ENCODE measurements around the gene WDTC1. TPM values are rescaled to one million over a fixed set of nuclear protein-coding genes. Genes with fewer than 3 reads are reported as not detected.
A peak's percentile ranks its signal among the peaks of the same experiment; 100 is the strongest.

Gene WDTC1
- polyA plus RNA-seq, 1 donor from 2014 or later: 8.5 TPM

DNA sequence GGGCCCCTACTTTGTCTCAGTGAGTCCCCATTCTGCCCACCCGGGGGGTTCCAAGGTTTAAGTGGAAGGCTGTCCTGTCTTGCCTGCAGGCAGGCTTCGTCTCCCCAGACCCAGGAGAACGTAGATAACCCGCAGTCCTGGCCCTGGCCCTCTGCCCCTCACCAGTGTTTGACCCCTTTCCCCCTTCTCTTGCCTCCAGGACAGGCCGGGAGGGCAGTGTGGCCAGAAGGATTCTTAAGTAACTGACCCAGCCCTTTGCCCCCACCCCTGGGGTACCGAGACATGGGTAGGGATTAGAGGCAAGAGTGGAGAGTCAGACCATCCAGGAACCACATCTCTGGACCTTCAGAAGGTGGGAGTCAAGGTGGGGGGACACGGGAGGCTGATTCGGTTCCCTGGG, 96.4 kb downstream of the WDTC1 start:
- Mint-ChIP-seq H3K4me3 (peak overlapping the region in 2 of 4 donors; percentile 5 to 28), H3K27ac (peak overlapping the region in 1 of 3 donors; percentile 80)

DNA sequence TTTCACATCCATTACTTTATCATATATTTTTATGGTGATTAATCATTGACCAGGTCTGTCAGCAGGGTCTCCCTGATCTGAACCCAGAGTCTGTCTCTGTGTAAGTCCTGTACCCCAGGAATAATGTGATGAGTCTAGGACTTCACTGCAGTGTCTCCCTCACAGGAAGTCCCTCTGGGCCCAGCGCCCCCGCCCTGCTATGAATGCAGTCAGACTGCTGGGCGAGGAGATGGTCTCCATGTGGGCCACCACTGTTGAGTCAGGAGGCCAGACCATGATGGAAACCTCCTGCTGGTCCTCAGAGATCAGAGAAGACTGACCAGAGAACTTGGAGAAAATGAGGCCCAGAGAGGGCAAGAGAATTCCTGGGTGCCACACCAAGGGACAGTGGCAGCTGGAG, 97.0 kb downstream of the WDTC1 start:
- peaks cover 28 to 34% (median 28%) of the 10 kb centered on the region in 3 donors for H3K4me1 Mint-ChIP-seq
- H3K27me3 Mint-ChIP-seq: no peaks in the 10 kb centered on the region
- H3K36me3 Mint-ChIP-seq: peaks cover 3% of the 10 kb centered on the region
- H3K4me3 Mint-ChIP-seq: peak overlapping the region in 1 of 4 donors; percentile 28
- H3K27ac Mint-ChIP-seq: peak overlapping the region in 1 of 3 donors; percentile 80
- no peaks in the 10 kb centered on the region for H3K9me3 Mint-ChIP-seq

More for the DNA sequence above, 96.4 kb downstream of the WDTC1 start:
- Mint-ChIP-seq H3K9me3 (no peaks in the 10 kb centered on the region), H3K4me1 (peaks cover 34 to 35% (median 34%) of the 10 kb centered on the region in 3 donors), H3K27me3 (no peaks in the 10 kb centered on the region), H3K36me3 (peaks cover 3% of the 10 kb centered on the region)

DNA sequence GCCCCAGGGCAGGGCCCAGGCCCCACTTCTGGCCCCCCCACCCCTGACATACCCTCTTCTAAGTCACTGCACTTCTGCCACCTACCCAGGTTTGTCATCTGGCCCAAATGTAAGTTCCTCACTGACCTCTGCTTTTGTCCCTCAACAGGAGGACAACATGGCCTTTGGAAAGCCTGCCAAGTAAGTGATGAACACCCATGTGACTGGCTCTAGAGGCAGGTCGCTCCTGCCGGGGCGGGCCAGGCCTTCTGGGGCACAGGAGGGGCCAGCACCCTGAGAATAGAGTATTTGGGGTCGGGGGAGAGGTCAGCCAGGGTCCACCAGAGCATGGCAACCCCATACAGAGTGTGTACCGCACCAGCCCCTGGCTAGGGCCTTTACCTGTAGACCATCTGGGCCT, 97.5 kb downstream of the WDTC1 start:
- Mint-ChIP-seq H3K27ac (no peak overlapping the region), H3K4me3 (no peak overlapping the region), H3K36me3 (peaks cover 3% of the 10 kb centered on the region), H3K27me3 (no peaks in the 10 kb centered on the region), H3K4me1 (peaks cover 23 to 30% (median 24%) of the 10 kb centered on the region in 3 donors), H3K9me3 (no peaks in the 10 kb centered on the region)

DNA sequence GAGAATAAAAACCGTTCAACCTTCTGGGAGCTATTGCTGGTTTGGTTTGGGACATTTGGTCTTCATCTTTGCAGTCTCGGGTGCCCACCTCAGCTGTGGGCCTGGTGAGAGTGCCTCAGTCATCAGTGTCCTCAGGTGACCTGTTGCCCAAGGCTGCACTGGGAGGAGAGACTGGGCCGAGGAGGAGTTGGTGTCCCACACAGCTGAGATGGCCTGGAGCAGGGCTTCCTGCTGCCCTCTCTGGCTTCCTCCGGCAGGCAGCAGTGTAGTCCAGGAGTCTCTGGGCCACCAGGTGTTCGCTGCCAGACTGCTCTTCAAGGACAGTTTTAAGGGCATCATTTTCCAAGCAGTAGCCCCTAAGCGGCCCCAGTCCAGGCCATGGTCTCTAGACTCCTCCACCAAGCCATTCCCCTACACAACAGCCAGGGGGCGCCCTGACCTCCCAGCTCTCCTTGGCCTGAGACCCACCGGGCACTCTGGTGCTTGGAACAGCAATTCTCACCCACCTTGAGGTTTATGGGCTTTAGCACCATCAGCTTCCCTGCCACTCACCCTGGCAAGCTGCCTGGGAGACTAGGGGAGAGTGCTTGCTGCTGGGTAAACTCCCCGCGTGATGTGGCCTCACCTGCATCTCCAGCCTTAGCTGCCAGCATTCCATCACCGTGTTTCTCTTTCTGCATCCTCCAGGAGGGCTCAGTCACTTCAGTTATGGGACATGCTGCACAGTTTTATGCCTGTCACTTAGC, 98.3 kb downstream of the WDTC1 start:
- H3K36me3 Mint-ChIP-seq: peaks cover 3% of the 10 kb centered on the region
- H3K27ac Mint-ChIP-seq: peak overlapping the region in 1 of 3 donors; percentile 68
- no peaks in the 10 kb centered on the region for H3K27me3 Mint-ChIP-seq
- H3K4me1 Mint-ChIP-seq: peaks cover 19 to 27% (median 21%) of the 10 kb centered on the region in 3 donors
- peak overlapping the region in 1 of 4 donors; percentile 48 for H3K4me3 Mint-ChIP-seq
- H3K9me3 Mint-ChIP-seq: no peaks in the 10 kb centered on the region

DNA sequence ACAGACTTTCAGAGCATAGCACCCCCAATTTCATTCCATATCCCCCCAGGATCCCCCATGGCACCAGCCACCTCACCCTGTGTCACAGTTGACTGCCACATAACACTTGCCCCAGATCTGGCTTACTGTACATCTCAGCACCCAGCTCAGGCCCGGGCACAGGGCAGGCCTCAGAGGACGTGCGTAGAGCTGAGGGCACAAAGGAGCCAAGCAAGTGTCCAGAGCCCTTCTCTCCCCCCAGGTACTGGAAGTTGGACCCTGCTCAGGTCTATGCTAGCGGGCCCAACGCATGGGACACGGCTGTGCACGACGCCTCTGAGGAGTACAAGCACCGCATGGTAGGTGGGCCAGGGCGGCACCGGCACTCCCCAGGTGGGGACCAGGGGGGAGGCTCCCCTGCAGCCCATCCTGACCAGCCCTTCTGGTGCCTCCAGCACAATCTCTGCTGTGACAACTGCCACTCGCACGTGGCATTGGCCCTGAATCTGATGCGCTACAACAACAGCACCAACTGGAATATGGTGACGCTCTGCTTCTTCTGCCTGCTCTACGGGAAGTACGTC, 99.4 kb downstream of the WDTC1 start:
- Mint-ChIP-seq H3K27ac (peak overlapping the region in 1 of 3 donors; percentile 67), H3K36me3 (peaks cover 3% of the 10 kb centered on the region), H3K4me1 (peaks cover 11 to 19% (median 18%) of the 10 kb centered on the region in 3 donors), H3K4me3 (no peak overlapping the region), H3K27me3 (no peaks in the 10 kb centered on the region), H3K9me3 (no peaks in the 10 kb centered on the region)

DNA sequence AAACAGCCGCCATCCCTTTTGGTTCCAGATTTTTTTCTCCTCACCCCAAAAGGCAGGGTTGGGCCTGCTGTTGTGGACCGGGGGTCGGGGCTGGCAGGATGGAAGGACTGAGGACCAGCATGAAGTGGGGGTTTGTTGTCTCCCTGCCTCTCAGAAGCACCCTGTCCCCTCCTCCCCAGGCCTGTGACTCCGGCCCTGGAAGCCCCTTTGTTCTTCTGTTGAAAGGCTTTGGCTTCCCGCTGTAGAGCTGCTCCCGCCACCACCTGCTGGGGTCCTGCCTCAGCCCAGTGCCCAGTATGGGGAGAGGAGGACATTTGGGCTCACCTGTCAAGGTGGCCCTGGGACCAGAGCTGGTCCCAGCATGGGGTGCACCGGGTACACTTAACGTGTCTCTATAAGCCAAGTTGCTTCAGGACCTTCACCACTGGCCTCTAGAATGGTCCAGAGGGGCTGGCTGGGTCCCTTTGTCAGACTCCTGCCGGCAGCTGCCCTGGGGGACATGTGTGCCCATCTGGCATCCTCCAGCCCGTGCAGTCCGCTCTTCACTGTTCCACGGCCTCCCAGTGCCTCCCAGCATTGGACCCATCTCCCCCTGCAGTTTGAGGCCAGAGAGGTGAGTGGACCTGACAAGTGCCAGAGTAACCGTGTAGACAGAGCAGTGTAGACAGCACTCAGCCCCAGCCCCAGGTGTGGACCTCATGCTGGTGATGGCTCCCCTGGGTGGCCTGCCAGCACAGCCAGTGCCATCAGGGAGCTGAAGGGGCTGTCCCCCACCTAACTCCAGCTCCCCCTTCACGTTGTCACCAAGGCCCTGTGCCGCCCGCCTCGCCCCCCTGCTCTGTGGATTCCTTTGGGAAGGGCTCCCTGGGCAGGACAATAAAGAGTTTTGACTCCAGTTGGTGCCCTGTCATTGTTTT, 101.3 kb downstream of the WDTC1 start:
- H3K27ac Mint-ChIP-seq: no peak overlapping the region
- H3K4me3 Mint-ChIP-seq: no peak overlapping the region
- H3K4me1 Mint-ChIP-seq: peaks cover 13 to 22% (median 20%) of the 10 kb centered on the region in 3 donors
- H3K36me3 Mint-ChIP-seq: peaks cover 3% of the 10 kb centered on the region
- no peaks in the 10 kb centered on the region for H3K9me3 Mint-ChIP-seq
- H3K27me3 Mint-ChIP-seq: no peaks in the 10 kb centered on the region

DNA sequence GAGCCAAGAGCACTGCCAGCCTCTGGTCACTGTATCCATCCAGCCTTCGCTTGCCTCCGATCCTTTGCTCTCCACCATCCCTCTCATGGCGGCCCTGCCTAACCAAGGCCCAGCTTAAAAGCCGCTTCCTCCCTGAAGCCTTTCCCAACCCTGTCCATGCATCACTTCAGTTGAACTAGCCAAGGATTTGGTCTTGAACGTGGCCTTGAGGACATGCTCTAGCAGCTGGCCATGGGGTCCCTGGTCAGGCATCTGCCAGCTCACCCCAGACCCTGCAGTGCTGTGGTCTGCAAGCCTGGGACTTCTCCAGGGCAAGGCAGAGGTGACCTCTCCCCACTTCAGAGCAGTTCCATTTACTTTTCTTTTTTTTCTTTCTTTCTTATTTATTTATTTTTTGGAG, 102.3 kb downstream of the WDTC1 start:
- peaks cover 3% of the 10 kb centered on the region for H3K36me3 Mint-ChIP-seq
- no peaks in the 10 kb centered on the region for H3K9me3 Mint-ChIP-seq
- H3K27ac Mint-ChIP-seq: no peak overlapping the region
- no peaks in the 10 kb centered on the region for H3K27me3 Mint-ChIP-seq
- H3K4me1 Mint-ChIP-seq: peaks cover 19 to 30% (median 29%) of the 10 kb centered on the region in 3 donors
- H3K4me3 Mint-ChIP-seq: no peak overlapping the region

DNA sequence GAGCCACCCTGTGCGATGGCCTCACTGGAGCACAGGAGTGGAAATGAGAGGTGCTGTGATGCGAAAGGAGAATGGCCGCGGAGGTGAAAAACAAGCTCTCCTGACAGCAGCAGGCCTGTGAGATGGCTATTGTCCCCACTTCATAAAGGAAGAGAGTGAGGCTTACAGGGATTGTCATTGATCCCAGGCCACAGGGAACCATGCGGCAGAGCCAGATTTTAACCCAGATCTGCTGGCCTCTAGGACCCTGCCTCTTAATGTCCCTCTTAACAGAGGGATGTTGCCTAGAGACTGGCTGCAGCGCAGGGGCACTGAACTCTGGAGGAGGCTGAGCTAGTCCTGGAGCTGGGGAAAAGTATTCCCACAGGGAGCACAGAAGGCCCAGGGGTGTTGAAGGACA, 104.3 kb downstream of the WDTC1 start:
- Mint-ChIP-seq H3K9me3 (no peaks in the 10 kb centered on the region), H3K36me3 (peaks cover 3% of the 10 kb centered on the region), H3K4me3 (peak overlapping the region in 2 of 4 donors; percentile 39 to 87), H3K4me1 (peaks cover 19 to 33% (median 25%) of the 10 kb centered on the region in 3 donors), H3K27ac (peak overlapping the region; percentile 67 to 91 (median 80)), H3K27me3 (no peaks in the 10 kb centered on the region)

DNA sequence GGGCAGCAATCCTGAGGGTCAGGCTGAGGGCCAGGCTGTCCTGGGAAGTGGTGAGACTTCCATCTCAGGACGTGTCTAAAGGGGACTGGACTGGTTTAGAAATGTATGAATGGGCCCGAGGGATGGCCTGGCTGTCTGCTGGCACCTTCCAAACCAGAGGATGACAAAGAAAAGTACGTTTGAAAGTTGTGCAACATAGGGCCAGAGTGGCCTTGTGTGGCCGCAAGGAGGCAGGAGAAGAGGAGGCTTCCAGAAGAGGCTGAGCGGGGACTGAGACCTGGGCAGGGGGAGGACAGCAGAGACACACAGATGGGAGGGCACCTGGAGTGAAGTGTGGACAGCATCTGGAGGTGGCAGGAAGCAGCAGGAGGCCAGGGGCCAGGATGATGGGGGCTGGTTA, 104.8 kb downstream of the WDTC1 start:
- Mint-ChIP-seq H3K27ac (peak overlapping the region; percentile 82 to 97 (median 91)), H3K27me3 (no peaks in the 10 kb centered on the region), H3K4me1 (peaks cover 19 to 33% (median 25%) of the 10 kb centered on the region in 3 donors), H3K4me3 (peak overlapping the region in 2 of 4 donors; percentile 67 to 87), H3K36me3 (peaks cover 3% of the 10 kb centered on the region), H3K9me3 (no peaks in the 10 kb centered on the region)

DNA sequence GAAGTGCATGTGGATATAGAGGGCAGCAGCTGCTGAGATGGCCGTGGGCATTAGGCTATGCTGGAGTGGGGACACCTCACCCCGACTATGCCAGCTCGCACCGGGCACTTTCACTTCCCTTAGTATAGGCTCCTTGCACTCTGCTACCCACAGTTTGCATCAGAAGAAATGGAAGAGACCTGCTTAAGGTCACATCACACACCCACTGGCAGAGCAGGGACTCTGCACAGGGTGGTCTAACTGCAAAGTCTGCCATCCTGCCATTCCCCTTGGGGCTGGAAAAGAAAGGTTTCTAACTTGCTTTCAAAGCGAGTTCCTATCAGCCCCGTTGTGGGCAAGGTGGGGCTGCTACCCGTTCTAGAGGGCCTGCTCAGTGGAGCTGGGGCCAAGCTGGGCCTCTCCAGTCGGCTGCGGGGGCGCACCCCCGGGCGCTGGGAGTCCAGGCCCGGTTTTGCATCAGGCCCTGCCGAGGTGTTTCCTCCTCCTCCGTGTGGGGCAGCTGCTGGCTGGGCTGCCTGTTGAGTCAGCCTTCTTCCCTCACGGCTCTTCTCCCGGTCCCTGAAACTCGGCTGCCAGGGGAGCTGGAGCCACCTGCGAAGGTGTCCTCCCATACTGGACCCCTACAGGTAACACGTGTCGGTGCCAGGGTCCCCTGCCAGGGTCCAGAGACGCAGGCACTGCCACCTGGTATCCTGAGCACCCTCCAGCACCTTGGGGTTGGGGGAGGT, 107.3 kb downstream of the WDTC1 start, which contains the start of gene SYTL1:
Gene SYTL1 (plus strand): TSS at position 498 of the 728 bp plus-strand sequence. CDS start 3,313 bp downstream, outside the sequence.
- peak within 1 kb of the TSS; percentile 82 to 97 (median 91) for H3K27ac Mint-ChIP-seq
- peak within 1 kb of the TSS; percentile 87 to 100 (median 96) for H3K4me3 Mint-ChIP-seq
- H3K27me3 Mint-ChIP-seq: no peaks in the 10 kb centered on the region
- no peaks in the 10 kb centered on the region for H3K9me3 Mint-ChIP-seq
- H3K36me3 Mint-ChIP-seq: no peaks in the 10 kb centered on the region
- peaks cover 27 to 37% (median 27%) of the 10 kb centered on the region in 3 donors for H3K4me1 Mint-ChIP-seq

DNA sequence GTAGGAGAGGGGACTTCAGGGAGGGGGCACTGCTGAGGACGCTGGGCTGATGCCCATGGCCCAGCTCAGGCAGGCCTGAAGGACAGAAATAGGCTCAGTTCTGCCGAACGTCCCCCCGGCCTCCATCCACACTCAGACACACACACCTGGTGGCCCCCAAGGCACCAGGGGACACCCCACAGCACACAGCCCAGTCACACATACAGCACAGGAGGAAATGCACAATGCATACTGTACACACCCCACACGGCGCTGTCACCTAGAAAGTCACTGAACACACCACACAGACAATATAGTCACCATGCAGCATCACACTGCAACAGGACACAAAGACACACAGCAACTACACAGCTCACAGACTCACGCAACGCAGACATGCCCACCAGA, 108.0 kb downstream of the WDTC1 start:
- no peaks in the 10 kb centered on the region for H3K36me3 Mint-ChIP-seq
- H3K4me1 Mint-ChIP-seq: peaks cover 27 to 37% (median 27%) of the 10 kb centered on the region in 3 donors
- H3K4me3 Mint-ChIP-seq: peak overlapping the region; percentile 87 to 100 (median 96)
- H3K9me3 Mint-ChIP-seq: no peaks in the 10 kb centered on the region
- no peaks in the 10 kb centered on the region for H3K27me3 Mint-ChIP-seq
- peak overlapping the region; percentile 82 to 97 (median 91) for H3K27ac Mint-ChIP-seq

DNA sequence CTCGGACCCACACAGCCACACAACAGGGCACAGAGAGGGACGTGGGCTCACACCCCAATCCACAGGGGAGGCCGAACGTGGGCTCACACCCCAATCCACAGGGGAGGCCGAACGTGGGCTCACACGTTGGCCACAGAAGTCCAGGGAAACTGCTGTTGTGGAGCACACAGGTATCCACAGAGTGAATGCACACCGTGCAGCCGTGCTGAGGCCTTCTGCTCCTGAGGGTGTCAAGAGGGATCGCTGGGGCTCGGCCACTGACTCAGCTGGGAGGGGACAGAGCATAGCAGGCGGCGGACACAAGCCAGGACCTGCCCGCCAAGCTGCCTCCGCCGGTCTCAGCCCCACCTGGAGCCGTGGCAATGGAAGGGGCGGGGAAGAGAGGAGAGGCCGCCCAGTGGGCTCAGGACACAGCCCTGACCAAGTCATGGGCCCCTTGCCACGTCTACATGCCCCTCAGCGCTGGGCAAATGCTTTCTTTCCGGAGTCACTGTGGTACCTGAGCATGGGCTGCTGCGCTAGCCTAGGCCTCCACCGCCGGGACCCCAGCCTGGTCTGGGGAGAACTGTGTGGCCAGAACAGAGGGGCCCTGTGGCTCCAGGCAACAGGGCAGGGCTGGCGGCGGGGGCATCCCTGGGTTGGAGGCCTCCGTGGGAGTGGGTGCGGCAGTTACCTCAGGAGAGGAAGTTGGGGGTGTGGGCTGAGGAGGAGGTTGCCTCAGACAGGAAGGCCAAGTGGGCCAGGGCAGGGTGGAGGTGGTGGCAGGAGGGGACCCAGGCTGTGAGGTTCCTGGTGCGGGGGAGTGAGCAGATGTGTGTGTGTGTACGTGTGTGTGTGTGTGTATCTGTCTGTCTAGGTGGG, 108.6 kb downstream of the WDTC1 start:
- Mint-ChIP-seq H3K36me3 (no peaks in the 10 kb centered on the region), H3K27me3 (no peaks in the 10 kb centered on the region), H3K9me3 (no peaks in the 10 kb centered on the region), H3K27ac (peak overlapping the region; percentile 82 to 97 (median 91)), H3K4me1 (peaks cover 27 to 37% (median 30%) of the 10 kb centered on the region in 3 donors), H3K4me3 (peak overlapping the region; percentile 87 to 100 (median 96))

DNA sequence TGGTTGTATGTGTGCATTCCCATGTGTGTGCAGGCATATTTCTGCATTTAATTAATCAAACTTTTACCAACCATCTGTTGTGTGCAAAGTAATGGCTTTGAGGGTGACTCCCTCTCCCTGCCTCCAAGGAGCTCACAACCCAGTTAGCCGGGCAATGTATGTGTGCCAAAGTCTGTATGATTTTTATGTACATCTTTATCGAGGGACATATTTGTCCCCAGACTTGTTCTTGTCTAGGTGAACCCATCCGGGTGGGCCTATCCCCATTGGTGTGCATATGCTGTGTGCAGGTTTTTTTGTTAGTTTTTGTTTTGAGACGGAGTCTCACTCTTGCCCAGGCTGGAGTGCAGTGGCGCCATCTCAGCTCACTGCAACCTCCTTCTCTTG, 109.2 kb downstream of the WDTC1 start:
- H3K9me3 Mint-ChIP-seq: no peaks in the 10 kb centered on the region
- peaks cover 27 to 34% (median 30%) of the 10 kb centered on the region in 3 donors for H3K4me1 Mint-ChIP-seq
- no peaks in the 10 kb centered on the region for H3K27me3 Mint-ChIP-seq
- peak overlapping the region; percentile 87 to 100 (median 96) for H3K4me3 Mint-ChIP-seq
- H3K27ac Mint-ChIP-seq: peak overlapping the region; percentile 82 to 97 (median 91)
- no peaks in the 10 kb centered on the region for H3K36me3 Mint-ChIP-seq

Data from IgD-negative memory B cell (primary cell).